ENCODE data around the gene COL8A2.

COL8A2 gene

DNA sequence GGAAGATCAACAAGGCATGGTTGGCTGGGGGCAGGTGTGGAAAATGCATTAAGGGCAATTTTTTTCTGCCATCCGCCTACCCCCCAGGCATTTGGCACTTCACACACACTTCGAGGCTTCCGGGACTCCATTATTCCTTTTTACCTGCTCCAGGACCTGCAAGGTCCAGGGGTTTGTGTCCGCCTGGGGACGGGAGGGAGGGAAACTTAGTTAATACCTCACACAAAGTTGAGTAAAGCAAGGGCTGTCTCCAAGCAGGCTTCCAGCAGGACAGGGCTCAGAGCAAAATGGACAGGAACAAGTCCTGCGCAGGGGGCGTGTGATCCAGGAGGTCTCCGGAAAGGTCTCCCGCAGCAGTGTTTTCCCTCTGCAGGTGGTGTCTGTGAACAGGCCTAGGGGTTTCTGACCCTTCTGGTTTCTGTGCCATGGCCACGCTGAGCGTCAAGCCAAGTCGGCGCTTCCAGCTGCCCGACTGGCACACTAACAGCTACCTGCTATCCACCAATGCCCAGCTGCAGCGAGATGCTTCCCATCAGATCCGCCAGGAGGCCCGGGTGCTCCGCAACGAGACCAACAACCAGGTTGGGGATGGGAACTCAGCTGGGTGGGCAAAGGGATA is 40.4 kb downstream of the COL8A2 start:
- Histone ChIP-seq H3K27ac (ENCODE audit: low read length) (no peak overlapping the region), H3K9me3 (ENCODE audit: insufficient read depth, low read depth, low read length) (no peaks in the 10 kb centered on the region), H3K4me3 (ENCODE audit: low read length) (peak overlapping the region; percentile 73), H3K9ac (ENCODE audit: low read depth, low read length) (peak overlapping the region; percentile 72; the same call in 1 of the 2 replicates), H3K36me3 (ENCODE audit: insufficient read depth, low read depth, low read length) (no peaks in the 10 kb centered on the region), H3K4me1 (ENCODE audit: insufficient read depth, low read length) (peaks cover 5% of the 10 kb centered on the region; the same call in 1 of the 2 replicates), H3K27me3 (ENCODE audit: insufficient read depth, low read length) (peaks cover 11% of the 10 kb centered on the region)

DNA sequence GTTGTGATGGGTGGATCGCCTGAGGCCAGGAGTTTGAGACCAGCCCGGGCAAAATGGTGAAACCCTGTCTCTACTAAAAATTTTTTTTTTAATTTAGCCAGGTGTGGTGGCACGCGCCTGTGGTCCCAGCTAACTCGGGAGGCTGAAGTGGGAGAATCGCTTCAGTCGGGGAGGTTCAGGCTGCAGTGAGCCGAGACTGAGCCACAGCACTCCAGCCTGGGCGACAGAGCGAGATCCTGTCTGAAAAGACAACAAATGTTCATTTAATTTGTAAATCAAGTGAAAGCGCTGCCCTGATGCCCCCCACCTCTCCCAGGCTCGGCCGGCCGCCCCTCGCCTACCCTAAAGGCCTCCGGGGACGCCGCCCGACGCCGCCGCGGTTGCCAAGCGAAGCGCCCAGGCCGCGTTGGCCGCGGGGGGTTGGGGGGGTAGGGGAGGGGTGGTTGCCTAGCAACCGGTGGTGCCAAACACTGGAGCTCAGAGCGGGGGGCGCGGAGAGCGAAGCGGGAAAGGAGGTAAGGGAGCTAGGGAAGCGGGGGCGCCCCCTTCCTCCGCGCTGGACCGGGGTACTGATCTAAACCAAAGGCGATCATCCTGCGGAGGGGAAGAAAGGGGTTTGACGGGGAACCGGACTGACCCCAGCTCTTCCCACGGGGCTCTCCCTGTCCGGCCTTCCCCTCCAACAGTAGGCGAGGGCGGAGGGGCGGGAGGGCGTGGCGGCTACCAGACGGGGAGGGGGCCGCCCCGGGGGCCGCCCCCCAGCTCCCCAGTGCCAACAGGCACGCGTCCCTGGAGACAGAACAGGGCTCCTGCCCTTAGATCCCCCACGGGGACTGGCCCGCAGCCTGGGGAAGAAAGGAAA is 41.2 kb downstream of the COL8A2 start, which contains the start of gene TEKT2:
Gene TEKT2, plus strand, starts transcription at position 460 of the 862 bp plus-strand sequence. CDS start 828 bp downstream, outside the sequence.
- no peaks in the 10 kb centered on the region for H3K36me3 ChIP-seq (ENCODE audit: insufficient read depth, low read depth, low read length)
- H3K9me3 ChIP-seq (ENCODE audit: insufficient read depth, low read depth, low read length) = no peaks in the 10 kb centered on the region
- H3K4me3 ChIP-seq (ENCODE audit: low read length) = peak within 1 kb of the TSS; percentile 73
- peaks cover 5% of the 10 kb centered on the region; the same call in 1 of the 2 replicates for H3K4me1 ChIP-seq (ENCODE audit: insufficient read depth, low read length)
- H3K27me3 ChIP-seq (ENCODE audit: insufficient read depth, low read length) = peaks cover 11% of the 10 kb centered on the region
- H3K9ac ChIP-seq (ENCODE audit: low read depth, low read length) = peak within 1 kb of the TSS; percentile 72; the same call in 1 of the 2 replicates
- H3K27ac ChIP-seq (ENCODE audit: low read length) = no peak within 1 kb of the TSS

DNA sequence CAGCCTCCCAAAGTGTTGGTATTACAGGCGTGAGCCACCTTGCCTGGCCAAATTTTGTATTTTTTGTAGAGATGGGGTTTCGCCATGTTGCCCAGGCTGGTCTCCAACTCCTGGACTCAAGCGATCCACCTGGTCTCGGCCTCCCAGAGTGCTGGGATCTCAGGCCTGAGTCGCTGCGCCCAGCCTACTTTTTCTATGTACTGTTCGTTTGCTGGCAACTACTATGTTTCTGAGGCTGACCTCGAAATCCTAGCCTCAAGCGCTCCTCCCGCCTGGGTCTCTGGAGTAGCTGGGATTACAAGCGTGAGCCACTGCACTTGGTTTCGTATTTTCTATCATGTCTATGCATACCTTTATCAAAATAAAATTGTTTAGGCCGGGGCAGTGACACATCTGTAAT is 41.8 kb downstream of the COL8A2 start:
- H3K9ac ChIP-seq (ENCODE audit: low read depth, low read length) = no peak overlapping the region
- H3K36me3 ChIP-seq (ENCODE audit: insufficient read depth, low read depth, low read length) = no peaks in the 10 kb centered on the region
- H3K9me3 ChIP-seq (ENCODE audit: insufficient read depth, low read depth, low read length) = no peaks in the 10 kb centered on the region
- H3K4me3 ChIP-seq (ENCODE audit: low read length) = peak overlapping the region; percentile 73; the same call in 1 of the 2 replicates
- H3K27ac ChIP-seq (ENCODE audit: low read length) = no peak overlapping the region
- peaks cover 5% of the 10 kb centered on the region; the same call in 1 of the 2 replicates for H3K4me1 ChIP-seq (ENCODE audit: insufficient read depth, low read length)
- peaks cover 11% of the 10 kb centered on the region for H3K27me3 ChIP-seq (ENCODE audit: insufficient read depth, low read length)

- Histone ChIP-seq H3K4me3 (ENCODE audit: low read length) (no peak overlapping the region), H3K27me3 (ENCODE audit: insufficient read depth, low read length) (peaks cover 11% of the 10 kb centered on the region), H3K36me3 (ENCODE audit: insufficient read depth, low read depth, low read length) (no peaks in the 10 kb centered on the region), H3K9ac (ENCODE audit: low read depth, low read length) (no peak overlapping the region), H3K4me1 (ENCODE audit: insufficient read depth, low read length) (peaks cover 5% of the 10 kb centered on the region; the same call in 1 of the 2 replicates), H3K27ac (ENCODE audit: low read length) (no peak overlapping the region), H3K9me3 (ENCODE audit: insufficient read depth, low read depth, low read length) (no peaks in the 10 kb centered on the region)
These were observed 43.0 kb downstream of the COL8A2 start for GRCh38 chr1:36081926-36082485.

GRCh38 chr1:36080801-36081200 is 44.2 kb downstream of the COL8A2 start:
- H3K4me1 ChIP-seq (ENCODE audit: insufficient read depth, low read length) = peaks cover 5% of the 10 kb centered on the region; the same call in 1 of the 2 replicates
- H3K4me3 ChIP-seq (ENCODE audit: low read length) = no peak overlapping the region
- no peak overlapping the region for H3K9ac ChIP-seq (ENCODE audit: low read depth, low read length)
- H3K27me3 ChIP-seq (ENCODE audit: insufficient read depth, low read length) = peaks cover 11% of the 10 kb centered on the region
- no peaks in the 10 kb centered on the region for H3K9me3 ChIP-seq (ENCODE audit: insufficient read depth, low read depth, low read length)
- H3K27ac ChIP-seq (ENCODE audit: low read length) = no peak overlapping the region
- no peaks in the 10 kb centered on the region for H3K36me3 ChIP-seq (ENCODE audit: insufficient read depth, low read depth, low read length)

GRCh38 chr1:36080236-36080635 is 44.8 kb downstream of the COL8A2 start:
- Histone ChIP-seq H3K9me3 (ENCODE audit: insufficient read depth, low read depth, low read length) (no peaks in the 10 kb centered on the region), H3K36me3 (ENCODE audit: insufficient read depth, low read depth, low read length) (no peaks in the 10 kb centered on the region), H3K4me1 (ENCODE audit: insufficient read depth, low read length) (peaks cover 5% of the 10 kb centered on the region; the same call in 1 of the 2 replicates), H3K27me3 (ENCODE audit: insufficient read depth, low read length) (peaks cover 11% of the 10 kb centered on the region), H3K4me3 (ENCODE audit: low read length) (no peak overlapping the region), H3K9ac (ENCODE audit: low read depth, low read length) (no peak overlapping the region), H3K27ac (ENCODE audit: low read length) (no peak overlapping the region)

DNA sequence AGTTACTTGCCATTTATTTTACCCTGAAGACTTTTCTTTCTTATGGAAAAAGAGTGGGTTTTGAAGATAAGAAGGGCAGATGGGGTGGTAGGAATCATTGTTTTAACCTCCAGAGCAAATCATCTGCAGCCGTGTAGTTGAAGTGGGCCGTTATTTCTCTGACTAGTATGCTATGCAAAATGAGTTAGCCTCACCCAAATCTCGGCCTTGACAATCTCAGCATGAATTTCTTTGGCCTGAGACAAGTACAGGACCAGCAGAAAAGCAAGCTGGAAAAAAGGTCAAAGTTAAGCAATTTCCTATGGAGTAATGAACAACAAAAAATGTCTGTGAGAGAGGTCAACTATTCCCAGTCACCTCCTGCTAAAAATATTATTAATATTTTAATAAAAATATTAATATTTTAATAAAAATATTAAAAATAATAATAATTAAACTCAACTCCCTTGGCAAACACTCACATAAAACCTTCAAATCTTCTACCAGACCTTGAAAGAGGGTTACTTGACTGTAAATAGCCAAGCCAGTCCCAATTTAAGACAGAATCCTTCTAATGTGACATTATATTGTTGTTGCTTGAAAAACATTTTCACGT is 47.9 kb downstream of the COL8A2 start:
- no peak overlapping the region for H3K4me3 ChIP-seq (ENCODE audit: low read length)
- H3K9me3 ChIP-seq (ENCODE audit: insufficient read depth, low read depth, low read length) = no peaks in the 10 kb centered on the region
- no peaks in the 10 kb centered on the region for H3K27me3 ChIP-seq (ENCODE audit: insufficient read depth, low read length)
- no peak overlapping the region for H3K27ac ChIP-seq (ENCODE audit: low read length)
- H3K4me1 ChIP-seq (ENCODE audit: insufficient read depth, low read length) = no peaks in the 10 kb centered on the region
- no peaks in the 10 kb centered on the region for H3K36me3 ChIP-seq (ENCODE audit: insufficient read depth, low read depth, low read length)
- H3K9ac ChIP-seq (ENCODE audit: low read depth, low read length) = no peak overlapping the region

DNA sequence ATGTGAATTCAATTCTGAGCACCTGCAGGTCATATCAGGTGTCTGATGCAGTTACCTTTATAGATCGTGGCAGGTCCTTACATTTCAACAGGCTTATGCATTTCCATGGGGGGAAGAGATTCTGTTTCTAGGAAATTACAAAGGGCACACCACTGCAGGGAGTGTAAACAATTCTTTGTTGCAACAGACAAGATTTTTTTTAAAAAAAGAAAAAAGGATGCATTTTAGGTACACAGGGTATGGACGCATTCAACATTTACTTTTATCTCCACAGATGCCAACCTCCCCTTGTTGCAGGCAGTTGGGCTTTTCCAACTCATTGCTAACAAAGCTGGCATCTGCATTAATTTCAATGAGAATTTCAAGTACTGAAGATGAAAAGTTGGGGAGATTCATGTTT is 54.7 kb downstream of the COL8A2 start:
- no peak overlapping the region for H3K27ac ChIP-seq (ENCODE audit: low read length)
- H3K9me3 ChIP-seq (ENCODE audit: insufficient read depth, low read depth, low read length) = no peaks in the 10 kb centered on the region

GRCh38 chr1:36068866-36069265 is 56.2 kb downstream of the COL8A2 start:
- Histone ChIP-seq H3K4me3 (ENCODE audit: low read length) (no peak overlapping the region), H3K4me1 (ENCODE audit: insufficient read depth, low read length) (peaks cover 5% of the 10 kb centered on the region; the same call in 1 of the 2 replicates), H3K36me3 (ENCODE audit: insufficient read depth, low read depth, low read length) (no peaks in the 10 kb centered on the region), H3K9ac (ENCODE audit: low read depth, low read length) (no peak overlapping the region), H3K27me3 (ENCODE audit: insufficient read depth, low read length) (no peaks in the 10 kb centered on the region), H3K9me3 (ENCODE audit: insufficient read depth, low read depth, low read length) (no peaks in the 10 kb centered on the region), H3K27ac (ENCODE audit: low read length) (no peak overlapping the region)

More for the DNA sequence above, 54.7 kb downstream of the COL8A2 start:
- Histone ChIP-seq H3K4me1 (ENCODE audit: insufficient read depth, low read length) (peaks cover 5% of the 10 kb centered on the region; the same call in 1 of the 2 replicates), H3K9ac (ENCODE audit: low read depth, low read length) (peak overlapping the region; percentile 49; the same call in 1 of the 2 replicates), H3K36me3 (ENCODE audit: insufficient read depth, low read depth, low read length) (no peaks in the 10 kb centered on the region), H3K27me3 (ENCODE audit: insufficient read depth, low read length) (no peaks in the 10 kb centered on the region), H3K4me3 (ENCODE audit: low read length) (no peak overlapping the region)

- H3K9ac ChIP-seq (ENCODE audit: low read depth, low read length) = no peak overlapping the region
- no peak overlapping the region for H3K27ac ChIP-seq (ENCODE audit: low read length)
- no peaks in the 10 kb centered on the region for H3K36me3 ChIP-seq (ENCODE audit: insufficient read depth, low read depth, low read length)
- no peaks in the 10 kb centered on the region for H3K9me3 ChIP-seq (ENCODE audit: insufficient read depth, low read depth, low read length)
- H3K4me3 ChIP-seq (ENCODE audit: low read length) = no peak overlapping the region
- H3K27me3 ChIP-seq (ENCODE audit: insufficient read depth, low read length) = no peaks in the 10 kb centered on the region
- H3K4me1 ChIP-seq (ENCODE audit: insufficient read depth, low read length) = peaks cover 5% of the 10 kb centered on the region; the same call in 1 of the 2 replicates
These were observed 57.2 kb downstream of the COL8A2 start for GRCh38 chr1:36067871-36068270.

DNA sequence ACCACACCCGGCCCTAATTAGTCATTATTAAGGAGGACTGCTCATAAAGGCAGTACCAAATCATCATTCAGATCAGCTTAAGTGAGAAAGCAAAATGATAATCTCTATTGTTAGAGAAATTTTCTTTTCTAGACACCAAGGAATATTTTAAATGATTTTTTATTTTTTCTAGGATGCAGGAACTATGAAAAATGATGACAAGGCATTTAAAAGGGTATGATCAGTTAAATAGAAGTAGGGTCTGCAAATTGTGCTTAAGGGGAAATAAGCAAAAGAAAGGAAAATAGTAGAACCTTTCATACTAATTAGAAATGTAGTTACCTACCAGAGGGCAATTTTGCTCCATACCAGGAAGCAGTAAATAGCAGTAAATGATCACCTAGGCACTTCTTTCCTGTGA is 62.7 kb downstream of the COL8A2 start:
- H3K27ac ChIP-seq (ENCODE audit: low read length) = no peak overlapping the region
- H3K27me3 ChIP-seq (ENCODE audit: insufficient read depth, low read length) = no peaks in the 10 kb centered on the region
- no peak overlapping the region for H3K4me3 ChIP-seq (ENCODE audit: low read length)
- no peak overlapping the region for H3K9ac ChIP-seq (ENCODE audit: low read depth, low read length)
- no peaks in the 10 kb centered on the region for H3K9me3 ChIP-seq (ENCODE audit: insufficient read depth, low read depth, low read length)
- no peaks in the 10 kb centered on the region for H3K4me1 ChIP-seq (ENCODE audit: insufficient read depth, low read length)
- H3K36me3 ChIP-seq (ENCODE audit: insufficient read depth, low read depth, low read length) = no peaks in the 10 kb centered on the region

All from iPS-20b (cell line).